OCI-LY1 (cell line): ENCODE measurements around the gene ANP32A.

Experiments
- CTCF ChIP-seq: fragments of 200-600 bp; sonication (generic), shearing (Covaris generic); IDR thresholded peaks from 2 replicates; pipeline ENCODE4 v1.5.1; 2017; ENCODE audit warnings: mild to moderate bottlenecking, antibody characterized with exemption, low read length, moderate library complexity, mixed read lengths
- EZH2 ChIP-seq: fragments of 200-600 bp; sonication (generic), shearing (Covaris generic); IDR thresholded peaks from 2 replicates; pipeline ENCODE4 v1.8.0; 2017; ENCODE audit warnings: borderline replicate concordance, mixed run types, mild to moderate bottlenecking, antibody characterized with exemption, low read length, moderate library complexity, mixed read lengths

- TF ChIP-seq CTCF (no peak), EZH2 (no peak)
Measured at GRCh38 chr15:68751622-68752021, 69.1 kb downstream of the ANP32A start.
